NB4 (cell line): ENCODE data around the gene TPRG1L.

Experiments
- MYC ChIP-seq: IDR thresholded peaks from 2 replicates; pipeline ENCODE4 v1.6.1; 2011; ENCODE audit warnings: low read depth, low read length
- POLR2A ChIP-seq: IDR thresholded peaks from 2 replicates; pipeline ENCODE4 v1.6.1; 2011; ENCODE audit warnings: mild to moderate bottlenecking; ENCODE audit not compliant: insufficient read length; ENCODE audit errors: extremely low read depth
- TF ChIP-seq, protein P1 (sequence below): IDR thresholded peaks from one replicate; pipeline ENCODE4 v1.5.1; 2012; ENCODE audit warnings: low read depth, low read length

GRCh38 chr1:3586986-3587759 is 37.6 kb upstream of the TPRG1L start:
- TF ChIP-seq, protein P1, sequence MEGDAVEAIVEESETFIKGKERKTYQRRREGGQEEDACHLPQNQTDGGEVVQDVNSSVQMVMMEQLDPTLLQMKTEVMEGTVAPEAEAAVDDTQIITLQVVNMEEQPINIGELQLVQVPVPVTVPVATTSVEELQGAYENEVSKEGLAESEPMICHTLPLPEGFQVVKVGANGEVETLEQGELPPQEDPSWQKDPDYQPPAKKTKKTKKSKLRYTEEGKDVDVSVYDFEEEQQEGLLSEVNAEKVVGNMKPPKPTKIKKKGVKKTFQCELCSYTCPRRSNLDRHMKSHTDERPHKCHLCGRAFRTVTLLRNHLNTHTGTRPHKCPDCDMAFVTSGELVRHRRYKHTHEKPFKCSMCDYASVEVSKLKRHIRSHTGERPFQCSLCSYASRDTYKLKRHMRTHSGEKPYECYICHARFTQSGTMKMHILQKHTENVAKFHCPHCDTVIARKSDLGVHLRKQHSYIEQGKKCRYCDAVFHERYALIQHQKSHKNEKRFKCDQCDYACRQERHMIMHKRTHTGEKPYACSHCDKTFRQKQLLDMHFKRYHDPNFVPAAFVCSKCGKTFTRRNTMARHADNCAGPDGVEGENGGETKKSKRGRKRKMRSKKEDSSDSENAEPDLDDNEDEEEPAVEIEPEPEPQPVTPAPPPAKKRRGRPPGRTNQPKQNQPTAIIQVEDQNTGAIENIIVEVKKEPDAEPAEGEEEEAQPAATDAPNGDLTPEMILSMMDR = no peak
- TF ChIP-seq POLR2A = no peak
- no peak for TF ChIP-seq MYC
